ENCODE data around the gene AADACL4.
"Not testable (repeated sequence)": the region's sequence is repeated elsewhere in the genome, so short reads cannot be mapped to it uniquely, and the experiment has no call there.

AADACL4 gene

DNA sequence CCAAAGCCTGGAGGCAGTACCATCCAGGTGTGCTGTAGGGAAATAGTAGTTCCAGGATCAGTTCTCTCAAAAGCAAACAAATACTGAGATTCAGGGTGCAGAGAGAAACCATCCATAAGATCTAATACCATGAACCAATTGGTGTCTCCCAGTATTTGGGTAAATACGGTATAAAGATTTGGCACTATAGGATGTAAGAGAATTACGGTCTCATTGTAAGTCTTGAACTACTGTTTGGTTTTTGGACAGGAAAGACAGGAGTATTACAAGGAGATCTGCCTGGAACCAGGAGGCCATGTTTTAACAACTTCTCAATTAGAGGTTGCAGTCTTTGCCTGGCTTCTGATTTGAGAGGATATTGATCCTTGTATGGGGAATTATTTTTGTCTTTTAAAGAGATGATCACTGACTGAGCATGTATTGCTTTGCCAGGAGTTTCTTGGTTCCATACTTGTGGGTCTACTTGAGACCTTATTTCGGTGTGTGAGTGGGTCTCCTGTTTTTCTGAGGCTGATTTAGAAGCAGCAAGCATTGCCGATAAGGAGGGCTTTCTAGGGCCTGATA is 10.2 kb downstream of the AADACL4 start:
- H3K27me3 ChIP-seq: no peaks in the 10 kb centered on the region
- no peaks in the 10 kb centered on the region for H3K36me3 ChIP-seq
- H4K20me1 ChIP-seq: no peaks in the 10 kb centered on the region
- no peak overlapping the region for H3K4me3 ChIP-seq
- TF ChIP-seq Cebpa-rat (IDR thresholded peaks at IDR 0.05): no peak
- no peak overlapping the region for H3K4me2 ChIP-seq
- no peak overlapping the region for H3K27ac ChIP-seq
- no peak overlapping the region for H3K9ac ChIP-seq
- peaks cover 6% of the 10 kb centered on the region; the same call in 1 of the 2 replicates for H3K4me1 ChIP-seq
- H3K9me3 ChIP-seq: peaks cover 8% of the 10 kb centered on the region; the same call in 1 of the 2 replicates

DNA sequence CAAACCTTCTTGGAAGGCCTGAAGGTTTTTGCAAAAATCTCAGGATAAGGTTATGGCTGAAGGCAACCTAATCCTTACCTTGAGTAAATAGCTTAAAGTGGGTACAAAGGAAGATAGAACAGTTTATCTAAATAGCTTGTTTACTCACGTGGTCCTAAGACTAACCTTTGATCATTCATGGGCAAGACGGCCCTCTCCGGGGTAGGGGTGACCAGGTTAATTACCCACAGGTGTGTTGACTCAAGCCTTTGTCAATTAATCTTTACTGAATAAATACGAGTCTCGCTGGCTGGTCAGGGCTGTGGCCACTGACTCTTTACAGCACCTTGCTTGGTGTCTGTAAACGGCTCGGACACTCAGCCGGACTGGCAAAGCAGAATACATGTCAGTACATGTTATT is 10.8 kb downstream of the AADACL4 start:
- no peak overlapping the region for H3K9ac ChIP-seq
- H3K4me1 ChIP-seq: peaks cover 6% of the 10 kb centered on the region; the same call in 1 of the 2 replicates
- H3K27ac ChIP-seq: no peak overlapping the region
- no peaks in the 10 kb centered on the region for H3K27me3 ChIP-seq
- H4K20me1 ChIP-seq: no peaks in the 10 kb centered on the region
- no peak overlapping the region for H3K4me3 ChIP-seq
- no peak overlapping the region for H3K4me2 ChIP-seq
- H3K9me3 ChIP-seq: peaks cover 5% of the 10 kb centered on the region; the same call in 1 of the 2 replicates
- no peaks in the 10 kb centered on the region for H3K36me3 ChIP-seq
- TF ChIP-seq Cebpa-rat (IDR thresholded peaks at IDR 0.05): no peak

DNA sequence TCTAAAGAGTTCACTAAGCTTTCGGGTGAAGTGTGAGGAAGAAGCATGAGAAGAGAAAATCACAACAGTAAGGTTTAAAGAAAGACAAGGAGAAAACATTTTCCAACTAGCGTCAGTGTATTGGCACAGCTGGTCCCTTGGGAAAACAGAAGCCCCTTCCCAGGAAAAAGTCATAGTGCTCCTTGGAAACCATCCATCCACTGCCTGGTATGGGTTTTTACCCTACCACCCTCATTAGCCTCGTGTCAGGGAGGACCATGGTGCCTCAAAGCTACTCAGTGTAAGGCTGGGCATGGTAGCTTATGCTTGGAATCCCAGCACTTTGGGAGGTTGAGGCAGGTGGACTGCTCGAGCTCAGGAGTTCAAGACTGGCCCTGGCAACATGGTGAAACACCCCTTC is 12.7 kb downstream of the AADACL4 start:
- no peak for TF ChIP-seq Cebpa-rat (IDR thresholded peaks at IDR 0.05)
- H3K4me2 ChIP-seq: no peak overlapping the region
- H3K9me3 ChIP-seq: peaks cover 5% of the 10 kb centered on the region; the same call in 1 of the 2 replicates
- no peaks in the 10 kb centered on the region for H3K36me3 ChIP-seq
- no peaks in the 10 kb centered on the region for H3K27me3 ChIP-seq
- no peak overlapping the region for H3K27ac ChIP-seq
- H3K4me3 ChIP-seq: no peak overlapping the region
- no peak overlapping the region for H3K9ac ChIP-seq
- peaks cover 10% of the 10 kb centered on the region for H3K4me1 ChIP-seq
- H4K20me1 ChIP-seq: no peaks in the 10 kb centered on the region

- Histone ChIP-seq H4K20me1 (no peaks in the 10 kb centered on the region), H3K9ac (no peak overlapping the region), H3K36me3 (no peaks in the 10 kb centered on the region), H3K9me3 (peaks cover 5% of the 10 kb centered on the region; the same call in 1 of the 2 replicates), H3K27ac (no peak overlapping the region), H3K4me3 (no peak overlapping the region), H3K27me3 (no peaks in the 10 kb centered on the region), H3K4me1 (peaks cover 17% of the 10 kb centered on the region), H3K4me2 (no peak overlapping the region)
- TF ChIP-seq Cebpa-rat (IDR thresholded peaks at IDR 0.05): no peak
Measured at GRCh38 chr1:12657060-12657884, 13.4 kb downstream of the AADACL4 start.

DNA sequence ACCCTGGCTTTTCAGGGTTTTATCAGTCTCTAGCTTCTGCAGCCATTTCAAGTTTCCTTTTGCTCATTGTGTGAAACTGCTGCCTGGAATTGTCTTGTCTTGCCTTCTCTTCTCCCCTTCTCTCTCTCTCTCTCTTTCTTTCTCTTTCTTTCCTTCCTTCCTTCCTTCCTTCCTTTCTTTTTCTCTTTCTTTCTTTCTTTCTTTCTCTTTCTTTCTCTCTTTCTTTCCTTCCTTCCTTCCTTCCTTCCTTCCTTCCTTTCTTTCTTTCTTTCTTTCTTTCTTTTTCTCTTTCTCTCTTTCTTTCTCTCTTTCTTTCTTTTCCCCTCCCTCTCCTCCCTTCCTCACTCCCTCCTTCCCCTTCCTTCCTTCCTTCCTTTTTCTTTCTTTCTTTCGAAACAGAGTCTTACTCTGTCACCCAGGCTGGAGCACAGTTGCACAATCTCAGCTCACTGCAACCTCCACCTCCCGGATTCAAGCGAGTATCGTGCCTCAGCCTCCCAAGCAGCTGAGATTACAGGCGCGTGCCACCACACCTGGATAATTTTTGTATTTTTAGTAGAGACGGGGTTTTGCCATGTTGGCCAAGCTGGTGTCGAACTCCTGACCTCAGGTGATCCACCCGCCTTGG is 14.1 kb downstream of the AADACL4 start:
- not testable (repeated sequence) for H3K36me3 ChIP-seq, H3K27me3 ChIP-seq, H3K27ac ChIP-seq, H3K9ac ChIP-seq, H4K20me1 ChIP-seq, H3K9me3 ChIP-seq, H3K4me2 ChIP-seq, H3K4me3 ChIP-seq
- H3K4me1 ChIP-seq: peaks cover 18% of the 10 kb centered on the region

GRCh38 chr1:12658531-12659453 is 14.9 kb downstream of the AADACL4 start:
- Histone ChIP-seq H3K27me3 (no peaks in the 10 kb centered on the region), H3K36me3 (no peaks in the 10 kb centered on the region), H3K27ac (no peak overlapping the region), H4K20me1 (no peaks in the 10 kb centered on the region), H3K9me3 (peaks cover 11% of the 10 kb centered on the region; the same call in 1 of the 2 replicates), H3K4me1 (peaks cover 18% of the 10 kb centered on the region), H3K9ac (no peak overlapping the region), H3K4me2 (no peak overlapping the region), H3K4me3 (no peak overlapping the region)
- TF ChIP-seq Cebpa-rat (IDR thresholded peaks at IDR 0.05): no peak

GRCh38 chr1:12661606-12662219 is 17.8 kb downstream of the AADACL4 start:
- Histone ChIP-seq H4K20me1 (no peaks in the 10 kb centered on the region), H3K36me3 (no peaks in the 10 kb centered on the region), H3K4me3 (no peak overlapping the region), H3K4me2 (peak overlapping the region; percentile 47), H3K4me1 (peaks cover 18% of the 10 kb centered on the region), H3K9ac (no peak overlapping the region), H3K9me3 (peaks cover 6% of the 10 kb centered on the region; the same call in 1 of the 2 replicates), H3K27ac (no peak overlapping the region), H3K27me3 (no peaks in the 10 kb centered on the region)
- no peak for TF ChIP-seq Cebpa-rat (IDR thresholded peaks at IDR 0.05)

- no peaks in the 10 kb centered on the region for H3K27me3 ChIP-seq
- TF ChIP-seq Cebpa-rat (IDR thresholded peaks at IDR 0.05): no peak
Measured at GRCh38 chr1:12662556-12662955, 18.7 kb downstream of the AADACL4 start.

DNA sequence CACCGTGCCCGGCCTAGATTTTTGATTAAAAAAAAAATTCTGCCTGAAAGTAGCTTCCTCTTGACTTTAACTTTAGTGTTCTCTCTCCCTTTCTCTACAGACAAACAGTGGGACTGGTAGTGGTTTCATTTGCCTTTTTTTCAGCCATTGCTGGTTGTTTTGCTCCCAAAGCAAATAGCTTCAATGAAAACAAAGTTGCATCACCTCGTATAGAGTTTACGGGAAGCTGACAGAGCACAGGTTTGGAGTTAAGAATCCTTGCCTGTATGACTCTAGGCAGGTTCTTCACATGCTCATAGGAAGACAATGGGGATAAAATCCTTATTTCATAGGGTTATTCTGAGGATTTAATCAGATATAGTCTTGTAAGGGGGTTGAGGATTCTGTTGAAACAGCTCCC is 21.6 kb downstream of the AADACL4 start:
- H3K27me3 ChIP-seq: no peaks in the 10 kb centered on the region
- TF ChIP-seq Cebpa-rat (IDR thresholded peaks at IDR 0.05): no peak

More at GRCh38 chr1:12662556-12662955, 18.7 kb downstream of the AADACL4 start:
- H3K4me1 ChIP-seq: peaks cover 18% of the 10 kb centered on the region
- H3K9ac ChIP-seq: no peak overlapping the region
- H3K4me3 ChIP-seq: no peak overlapping the region
- H3K4me2 ChIP-seq: no peak overlapping the region
- no peak overlapping the region for H3K27ac ChIP-seq
- no peaks in the 10 kb centered on the region for H4K20me1 ChIP-seq
- H3K36me3 ChIP-seq: no peaks in the 10 kb centered on the region
- peaks cover 6% of the 10 kb centered on the region; the same call in 1 of the 2 replicates for H3K9me3 ChIP-seq

More for the DNA sequence above, 21.6 kb downstream of the AADACL4 start:
- Histone ChIP-seq H4K20me1 (no peaks in the 10 kb centered on the region), H3K4me3 (no peak overlapping the region), H3K4me1 (peaks cover 11% of the 10 kb centered on the region), H3K9me3 (peaks cover 19% of the 10 kb centered on the region), H3K9ac (no peak overlapping the region), H3K36me3 (no peaks in the 10 kb centered on the region), H3K4me2 (no peak overlapping the region), H3K27ac (no peak overlapping the region)
